ENCODE measurements around the gene TWF2.

The TWF2 gene

GRCh38 chr3:52237006-52237656 lies 1.8 kb downstream of the TWF2 start:
- no peak for DNase-seq

GRCh38 chr3:52236424-52236886 lies 2.5 kb downstream of the TWF2 start:
- no peak for DNase-seq

- no peak for DNase-seq
Measured at GRCh38 chr3:52234516-52235447, 4.2 kb downstream of the TWF2 start.

- DNase-seq: no peak
Measured at GRCh38 chr3:52233968-52234367, 5.0 kb downstream of the TWF2 start.

GRCh38 chr3:52233108-52233591 lies 5.8 kb downstream of the TWF2 start:
- no peak for DNase-seq

GRCh38 chr3:52232279-52233107 lies 6.5 kb downstream of the TWF2 start:
- no peak for DNase-seq

GRCh38 chr3:52231502-52232278 lies 7.3 kb downstream of the TWF2 start:
- peak; percentile 2 for DNase-seq

- no peak for DNase-seq
Measured at GRCh38 chr3:52230889-52231499, 8.0 kb downstream of the TWF2 start.

GRCh38 chr3:52230461-52230860 lies 8.5 kb downstream of the TWF2 start:
- DNase-seq: no peak

- no peak for DNase-seq
Measured at GRCh38 chr3:52229656-52230055, 9.3 kb downstream of the TWF2 start.

- no peak for DNase-seq
Measured at GRCh38 chr3:52228751-52229291, 10.1 kb downstream of the TWF2 start.

GRCh38 chr3:52228266-52228665 lies 10.7 kb downstream of the TWF2 start:
- DNase-seq: no peak

- no peak for DNase-seq
Measured at GRCh38 chr3:52227766-52228165, 11.2 kb downstream of the TWF2 start.

- DNase-seq: no peak
Measured at GRCh38 chr3:52227117-52227516, 11.8 kb downstream of the TWF2 start.

GRCh38 chr3:52226229-52226817 lies 12.6 kb downstream of the TWF2 start:
- DNase-seq: no peak

GRCh38 chr3:52225452-52226228 lies 13.3 kb downstream of the TWF2 start, which contains the start of gene TLR9:
TSS of gene TLR9 (minus strand) at chr3:52225645. CDS start at chr3:52225529, 116 bp downstream.
- DNase-seq: no peak

GRCh38 chr3:52223449-52224408 lies 15.2 kb downstream of the TWF2 start:
- DNase-seq: no peak

- DNase-seq: no peak
Measured at GRCh38 chr3:52222319-52223221, 16.4 kb downstream of the TWF2 start.

All from NCI-H1436 treated with DMSO at 0.1 percent for 48 hours (cell line).